IMR-90 (cell line): ENCODE data around the gene UTP11.

Source experiments
- CHD1 ChIP-seq: IDR thresholded peaks from 2 replicates; pipeline ENCODE4 v1.6.1; 2012; ENCODE audit warnings: low read depth, low read length, improper control_type of control experiment
- FOS ChIP-seq: fragments of 150-350 bp; IDR thresholded peaks from 2 replicates; pipeline ENCODE4 v1.6.1; 2016; ENCODE audit warnings: low read depth, low read length
- NFE2L2 ChIP-seq: fragments of 150-350 bp; IDR thresholded peaks from 2 replicates; pipeline ENCODE4 v1.6.1; 2016; ENCODE audit warnings: low read depth, mild to moderate bottlenecking, low read length
- POLR2A ChIP-seq: IDR thresholded peaks from 2 replicates; pipeline ENCODE4 v1.6.1; 2012; ENCODE audit warnings: mild to moderate bottlenecking, low read depth, low read length
- RAD21 ChIP-seq: IDR thresholded peaks from 2 replicates; pipeline ENCODE4 v1.6.1; 2012; ENCODE audit warnings: low read length, improper control_type of control experiment
- USF2 ChIP-seq: fragments of 150-350 bp; IDR thresholded peaks from 2 replicates; pipeline ENCODE4 v1.6.1; 2017; ENCODE audit warnings: mild to moderate bottlenecking, antibody characterized with exemption, low read length, low read depth
- TF ChIP-seq, protein P1 (sequence below): conservative IDR thresholded peaks from 2 replicates; pipeline ENCODE4 v1.5.1; 2012; ENCODE audit warnings: mild to moderate bottlenecking, low read depth, low read length, improper control_type of control experiment

- no peak for TF ChIP-seq CHD1
- TF ChIP-seq, protein P1, sequence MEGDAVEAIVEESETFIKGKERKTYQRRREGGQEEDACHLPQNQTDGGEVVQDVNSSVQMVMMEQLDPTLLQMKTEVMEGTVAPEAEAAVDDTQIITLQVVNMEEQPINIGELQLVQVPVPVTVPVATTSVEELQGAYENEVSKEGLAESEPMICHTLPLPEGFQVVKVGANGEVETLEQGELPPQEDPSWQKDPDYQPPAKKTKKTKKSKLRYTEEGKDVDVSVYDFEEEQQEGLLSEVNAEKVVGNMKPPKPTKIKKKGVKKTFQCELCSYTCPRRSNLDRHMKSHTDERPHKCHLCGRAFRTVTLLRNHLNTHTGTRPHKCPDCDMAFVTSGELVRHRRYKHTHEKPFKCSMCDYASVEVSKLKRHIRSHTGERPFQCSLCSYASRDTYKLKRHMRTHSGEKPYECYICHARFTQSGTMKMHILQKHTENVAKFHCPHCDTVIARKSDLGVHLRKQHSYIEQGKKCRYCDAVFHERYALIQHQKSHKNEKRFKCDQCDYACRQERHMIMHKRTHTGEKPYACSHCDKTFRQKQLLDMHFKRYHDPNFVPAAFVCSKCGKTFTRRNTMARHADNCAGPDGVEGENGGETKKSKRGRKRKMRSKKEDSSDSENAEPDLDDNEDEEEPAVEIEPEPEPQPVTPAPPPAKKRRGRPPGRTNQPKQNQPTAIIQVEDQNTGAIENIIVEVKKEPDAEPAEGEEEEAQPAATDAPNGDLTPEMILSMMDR = no peak
- no peak for TF ChIP-seq FOS
- TF ChIP-seq POLR2A = no peak
- no peak for TF ChIP-seq NFE2L2
- no peak for TF ChIP-seq USF2
- no peak for TF ChIP-seq RAD21
Observed at GRCh38 chr1:38045401-38046332, 33.1 kb downstream of the UTP11 start.
